ENCODE data around the gene MORC2. TPM values are rescaled to one million over a fixed set of nuclear protein-coding genes. Genes with fewer than 3 reads are reported as not detected.

Gene MORC2
- total and polyA plus RNA-seq, 2 donors (not counting 1 experiment from before 2014, with no cell fraction given), result 10.1 to 23.1 TPM

GRCh38 chr22:30884211-30885000, 84.2 kb downstream of the MORC2 start:
- DNase-seq (ENCODE audit: low read depth in 2 of 2), result no peak
- H3K9ac ChIP-seq (ENCODE audit: insufficient read depth, low read length), result no peak overlapping the region
- H3K79me2 ChIP-seq (ENCODE audit: control insufficient read depth, insufficient read depth, low read length), result no peaks in the 10 kb centered on the region
- no peak overlapping the region for H2AFZ ChIP-seq (ENCODE audit: low read length)
- no peaks in the 10 kb centered on the region for H3K9me3 ChIP-seq (ENCODE audit: control insufficient read depth, insufficient read depth, low read depth, low read length)
- H3K4me1 ChIP-seq (ENCODE audit: control insufficient read depth, extremely low read depth, insufficient read depth, low read length), result no peaks in the 10 kb centered on the region
- H4K20me1 ChIP-seq (ENCODE audit: control insufficient read depth, extremely low read depth, insufficient read depth, low read length), result no peaks in the 10 kb centered on the region
- no peaks in the 10 kb centered on the region for H3K36me3 ChIP-seq (ENCODE audit: control insufficient read depth, insufficient read depth, low read length)
- H3K27me3 ChIP-seq (ENCODE audit: control insufficient read depth, insufficient read depth, low read length), result no peaks in the 10 kb centered on the region
- TF ChIP-seq CTCF (conservative IDR thresholded peaks at IDR 0.05 in 1 of 2, IDR thresholded peaks at IDR 0.05 in 1 of 2; ENCODE audit: low read depth in 1 of 2, low read length in 2 of 2), result no peak
- no peak for TF ChIP-seq EZH2 (IDR thresholded peaks at IDR 0.05; ENCODE audit: low read length, missing control alignments)
- no peak overlapping the region for H3K27ac ChIP-seq (ENCODE audit: insufficient read depth, low read length)
- H3K4me2 ChIP-seq (ENCODE audit: extremely low read depth, insufficient read depth, low read length), result no peak overlapping the region
- no peak overlapping the region for H3K4me3 ChIP-seq (replicated peaks in 1 of 4; ENCODE audit: control extremely low read depth in 1 of 4, insufficient read depth in 1 of 4, low read depth in 3 of 4, low read length in 4 of 4)

GRCh38 chr22:30883586-30884145, 84.9 kb downstream of the MORC2 start:
- Histone ChIP-seq H3K9me3 (ENCODE audit: control insufficient read depth, insufficient read depth, low read depth, low read length) (no peaks in the 10 kb centered on the region), H2AFZ (ENCODE audit: low read length) (no peak overlapping the region), H3K27ac (ENCODE audit: insufficient read depth, low read length) (no peak overlapping the region), H3K27me3 (ENCODE audit: control insufficient read depth, insufficient read depth, low read length) (no peaks in the 10 kb centered on the region), H4K20me1 (ENCODE audit: control insufficient read depth, extremely low read depth, insufficient read depth, low read length) (no peaks in the 10 kb centered on the region), H3K4me2 (ENCODE audit: extremely low read depth, insufficient read depth, low read length) (no peak overlapping the region), H3K4me3 (replicated peaks in 1 of 4; ENCODE audit: control extremely low read depth in 1 of 4, insufficient read depth in 1 of 4, low read depth in 3 of 4, low read length in 4 of 4) (no peak overlapping the region), H3K36me3 (ENCODE audit: control insufficient read depth, insufficient read depth, low read length) (no peaks in the 10 kb centered on the region), H3K9ac (ENCODE audit: insufficient read depth, low read length) (no peak overlapping the region), H3K79me2 (ENCODE audit: control insufficient read depth, insufficient read depth, low read length) (no peaks in the 10 kb centered on the region), H3K4me1 (ENCODE audit: control insufficient read depth, extremely low read depth, insufficient read depth, low read length) (no peaks in the 10 kb centered on the region)
- TF ChIP-seq CTCF (conservative IDR thresholded peaks at IDR 0.05 in 1 of 2, IDR thresholded peaks at IDR 0.05 in 1 of 2; ENCODE audit: low read depth in 1 of 2, low read length in 2 of 2) (no peak), EZH2 (IDR thresholded peaks at IDR 0.05; ENCODE audit: low read length, missing control alignments) (no peak)
- no peak for DNase-seq (ENCODE audit: low read depth in 2 of 2)

- Histone ChIP-seq H3K36me3 (ENCODE audit: control insufficient read depth, insufficient read depth, low read length) (no peaks in the 10 kb centered on the region), H4K20me1 (ENCODE audit: control insufficient read depth, extremely low read depth, insufficient read depth, low read length) (no peaks in the 10 kb centered on the region)
- no peak for DNase-seq (ENCODE audit: low read depth in 2 of 2)
Observed at GRCh38 chr22:30882974-30883533, 85.5 kb downstream of the MORC2 start.

More at GRCh38 chr22:30882974-30883533, 85.5 kb downstream of the MORC2 start:
- Histone ChIP-seq H3K79me2 (ENCODE audit: control insufficient read depth, insufficient read depth, low read length) (no peaks in the 10 kb centered on the region), H3K4me3 (replicated peaks in 1 of 4; ENCODE audit: control extremely low read depth in 1 of 4, insufficient read depth in 1 of 4, low read depth in 3 of 4, low read length in 4 of 4) (no peak overlapping the region), H2AFZ (ENCODE audit: low read length) (no peak overlapping the region), H3K4me2 (ENCODE audit: extremely low read depth, insufficient read depth, low read length) (no peak overlapping the region), H3K9me3 (ENCODE audit: control insufficient read depth, insufficient read depth, low read depth, low read length) (no peaks in the 10 kb centered on the region), H3K4me1 (ENCODE audit: control insufficient read depth, extremely low read depth, insufficient read depth, low read length) (no peaks in the 10 kb centered on the region), H3K27ac (ENCODE audit: insufficient read depth, low read length) (no peak overlapping the region), H3K27me3 (ENCODE audit: control insufficient read depth, insufficient read depth, low read length) (no peaks in the 10 kb centered on the region), H3K9ac (ENCODE audit: insufficient read depth, low read length) (no peak overlapping the region)
- no peak for TF ChIP-seq CTCF (conservative IDR thresholded peaks at IDR 0.05 in 1 of 2, IDR thresholded peaks at IDR 0.05 in 1 of 2; ENCODE audit: low read depth in 1 of 2, low read length in 2 of 2)
- TF ChIP-seq EZH2 (IDR thresholded peaks at IDR 0.05; ENCODE audit: low read length, missing control alignments), result no peak
